Uterus (tissue), 4 donors: ENCODE results near the gene NCAPD2. TPM values are rescaled to one million over a fixed set of nuclear protein-coding genes. Genes with fewer than 3 reads are reported as not detected.

ENCODE experiments used
- DNase-seq, 2 donors: peaks; one replicate each; pipeline ENCODE4 v3.0.0-alpha.2; 2019 to 2020
- H3K27ac ChIP-seq, 2 donors: fragments of 200-600 bp; sonication (generic); 1 replicate in 1 of 2; 2 replicates in 1 of 2; pipeline ENCODE4 v1.5.1; 2016 to 2018
- H3K27me3 ChIP-seq, 2 donors: fragments of 200-600 bp; sonication (generic); one replicate each; pipeline ENCODE4 v1.5.1; 2018 to 2019; ENCODE audit warnings: control low read depth in 1 of 2
- H3K36me3 ChIP-seq, 2 donors: fragments of 200-600 bp; sonication (generic); one replicate each; pipeline ENCODE4 v1.5.1; 2019; ENCODE audit warnings: control low read depth in 1 of 2
- H3K4me1 ChIP-seq, 2 donors: fragments of 200-600 bp; sonication (generic); one replicate each; pipeline ENCODE4 v1.5.1; 2018 to 2019; ENCODE audit warnings: control low read depth in 1 of 2
- H3K4me3 ChIP-seq, 2 donors: fragments of 200-600 bp; sonication (generic); 1 replicate in 1 of 2; 2 replicates in 1 of 2; pipeline ENCODE4 v1.5.1; 2018 to 2019; ENCODE audit warnings: mild to moderate bottlenecking in 1 of 2
- H3K9me3 ChIP-seq, 2 donors: fragments of 200-600 bp; sonication (generic); one replicate each; pipeline ENCODE4 v1.5.1; 2019; ENCODE audit warnings: control low read depth in 1 of 2
- CTCF ChIP-seq, 4 experiments: fragments of 200-600 bp in 2 of 4; fragments of 450-650 bp in 2 of 4; sonication (generic) in 2 of 4; IDR thresholded peaks; one replicate each; pipeline ENCODE4 v1.5.1; 2016 to 2019; ENCODE audit warnings: antibody characterized with exemption in 4 of 4, mild to moderate bottlenecking in 2 of 4, moderate library complexity in 1 of 4
- POLR2A ChIP-seq, 2 donors: fragments of 450-650 bp; IDR thresholded peaks; one replicate each; pipeline ENCODE4 v1.6.1; 2016; ENCODE audit warnings: antibody characterized with exemption in 2 of 2, mild to moderate bottlenecking in 1 of 2, moderate library complexity in 1 of 2
- intact Hi-C: fragments of 100-400 bp; cut with DNase I; formaldehyde crosslinking; loops from one replicate; pipeline ENCODE4 v1.15.1; 2023; ENCODE audit warnings: low total_unique reads
- total RNA-seq, 4 donors: library from RNA; depleted of rRNA in 3 of 4; stranded (reverse); fragments of >200 nt in 3 of 4; gene quantifications; one replicate each; pipeline versions ENCODE4 v1.1.0 to v1.2.4, GENCODE V29; 2014 to 2023
- donor health status: DM: yes; HTN: yes; CAD: no.

The NCAPD2 gene
- total RNA-seq, 4 donors from 2014 or later: 2.8 to 145 (median 19.3) TPM

- H3K36me3 ChIP-seq: no peaks in the 10 kb centered on the region
- no peak overlapping the region for H3K4me3 ChIP-seq
- H3K9me3 ChIP-seq: no peaks in the 10 kb centered on the region
- no peaks in the 10 kb centered on the region for H3K4me1 ChIP-seq
- intact Hi-C loops: no loop called here
- TF ChIP-seq POLR2A (IDR thresholded peaks at IDR 0.05) (no peak), CTCF (IDR thresholded peaks at IDR 0.05) (peak; percentile 43 to 72 (median 54))
- no peaks in the 10 kb centered on the region for H3K27me3 ChIP-seq
- H3K27ac ChIP-seq: no peak overlapping the region
- DNase-seq: peak; percentile 46 to 52
Observed at GRCh38 chr12:6563448-6564050, 69.6 kb downstream of the NCAPD2 start.

- H3K4me3 ChIP-seq: peak overlapping the region; percentile 63 to 78
- H3K27ac ChIP-seq: no peak overlapping the region
- no peaks in the 10 kb centered on the region for H3K4me1 ChIP-seq
- no peak for DNase-seq
- TF ChIP-seq POLR2A (IDR thresholded peaks at IDR 0.05): no peak
- TF ChIP-seq CTCF (IDR thresholded peaks at IDR 0.05): no peak
- no peaks in the 10 kb centered on the region for H3K9me3 ChIP-seq
- H3K36me3 ChIP-seq: no peaks in the 10 kb centered on the region
- intact Hi-C loops: no loop called here
- no peaks in the 10 kb centered on the region for H3K27me3 ChIP-seq
Observed at GRCh38 chr12:6567112-6567670, 73.3 kb downstream of the NCAPD2 start.

- H3K27me3 ChIP-seq: no peaks in the 10 kb centered on the region
- TF ChIP-seq POLR2A (IDR thresholded peaks at IDR 0.05) (no peak), CTCF (IDR thresholded peaks at IDR 0.05) (no peak)
- H3K4me1 ChIP-seq: no peaks in the 10 kb centered on the region
- intact Hi-C loops: no loop called here
- no peak for DNase-seq
- no peak overlapping the region for H3K4me3 ChIP-seq
- H3K36me3 ChIP-seq: no peaks in the 10 kb centered on the region
- no peaks in the 10 kb centered on the region for H3K9me3 ChIP-seq
- peak overlapping the region in 1 of 2 donors; percentile 84 for H3K27ac ChIP-seq
Observed at GRCh38 chr12:6569312-6569711, 75.4 kb downstream of the NCAPD2 start.

GRCh38 chr12:6569786-6570185 is 75.9 kb downstream of the NCAPD2 start:
- no peaks in the 10 kb centered on the region for H3K36me3 ChIP-seq

More at GRCh38 chr12:6569786-6570185, 75.9 kb downstream of the NCAPD2 start:
- no peak overlapping the region for H3K27ac ChIP-seq
- H3K27me3 ChIP-seq: no peaks in the 10 kb centered on the region
- no peak for DNase-seq
- H3K4me3 ChIP-seq: no peak overlapping the region
- intact Hi-C loops: no loop called here
- H3K9me3 ChIP-seq: no peaks in the 10 kb centered on the region
- no peak for TF ChIP-seq CTCF (IDR thresholded peaks at IDR 0.05)
- TF ChIP-seq POLR2A (IDR thresholded peaks at IDR 0.05): no peak
- H3K4me1 ChIP-seq: no peaks in the 10 kb centered on the region
